Astrocyte of the cerebellum (primary cell): ENCODE results near the gene SMG6.

Source experiments
- DNase-seq: peaks from one replicate; pipeline ENCODE4 v3.0.0-alpha.2; 2011; ENCODE audit warnings: low read depth
- H3K4me3 ChIP-seq: 2 replicates; pipeline ENCODE4 v1.5.1; 2011; ENCODE audit warnings: mild to moderate bottlenecking, low read depth, low read length, moderate library complexity
- in situ Hi-C: cut with HindIII; loops from 2 replicates; pipeline ENCODE4 v1.10.0; 2017; ENCODE audit warnings: low sequenced_read_pairs
- TF ChIP-seq, protein P1 (sequence below): IDR thresholded peaks from 2 replicates; pipeline ENCODE4 v1.5.1; 2012; ENCODE audit warnings: low read length, low read depth, moderate library complexity, mild to moderate bottlenecking; ENCODE audit errors: missing control alignments

SMG6 gene

DNA sequence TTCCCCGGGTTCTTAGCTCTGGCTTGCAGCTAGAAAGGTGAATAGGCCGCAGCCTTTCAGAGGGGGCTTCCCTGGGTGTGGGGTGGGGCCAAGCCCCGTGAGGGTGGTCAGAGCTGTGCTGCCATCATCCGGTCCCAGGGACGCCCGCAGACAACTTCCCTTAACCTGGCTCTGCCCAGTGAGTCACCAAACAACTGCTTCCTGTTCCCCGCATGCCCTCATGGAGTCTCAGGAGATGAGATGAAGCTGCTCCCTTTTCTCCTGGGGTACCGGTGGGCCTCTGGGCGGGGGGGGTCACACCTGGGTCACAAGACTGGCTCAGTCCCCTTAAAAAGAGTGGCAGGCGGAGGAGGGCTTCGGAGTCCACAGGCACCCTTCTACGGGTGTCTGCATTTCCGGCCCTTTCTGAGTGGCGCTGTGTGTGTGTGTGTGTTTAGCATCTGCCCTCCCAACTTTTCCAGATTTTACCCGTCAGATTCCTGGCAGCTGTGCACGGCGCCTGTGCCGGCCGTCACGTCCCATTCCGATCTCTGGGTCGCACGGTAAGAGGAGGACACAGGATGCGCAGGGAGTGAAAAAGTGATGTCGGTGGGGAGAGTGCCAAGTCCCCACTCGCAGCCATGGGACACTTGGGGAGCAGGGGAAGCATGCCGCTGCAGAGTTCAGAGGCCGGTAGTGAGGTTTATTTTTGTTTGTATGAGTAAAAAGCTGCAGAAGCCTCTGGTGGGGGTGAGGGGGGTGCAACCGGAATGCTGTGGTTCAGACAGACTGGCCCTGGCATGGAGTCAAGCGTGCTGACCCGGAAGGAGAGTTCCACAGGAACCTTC is 231.9 kb downstream of the SMG6 start:
- H3K4me3 ChIP-seq: no peak overlapping the region
- TF ChIP-seq, protein P1, sequence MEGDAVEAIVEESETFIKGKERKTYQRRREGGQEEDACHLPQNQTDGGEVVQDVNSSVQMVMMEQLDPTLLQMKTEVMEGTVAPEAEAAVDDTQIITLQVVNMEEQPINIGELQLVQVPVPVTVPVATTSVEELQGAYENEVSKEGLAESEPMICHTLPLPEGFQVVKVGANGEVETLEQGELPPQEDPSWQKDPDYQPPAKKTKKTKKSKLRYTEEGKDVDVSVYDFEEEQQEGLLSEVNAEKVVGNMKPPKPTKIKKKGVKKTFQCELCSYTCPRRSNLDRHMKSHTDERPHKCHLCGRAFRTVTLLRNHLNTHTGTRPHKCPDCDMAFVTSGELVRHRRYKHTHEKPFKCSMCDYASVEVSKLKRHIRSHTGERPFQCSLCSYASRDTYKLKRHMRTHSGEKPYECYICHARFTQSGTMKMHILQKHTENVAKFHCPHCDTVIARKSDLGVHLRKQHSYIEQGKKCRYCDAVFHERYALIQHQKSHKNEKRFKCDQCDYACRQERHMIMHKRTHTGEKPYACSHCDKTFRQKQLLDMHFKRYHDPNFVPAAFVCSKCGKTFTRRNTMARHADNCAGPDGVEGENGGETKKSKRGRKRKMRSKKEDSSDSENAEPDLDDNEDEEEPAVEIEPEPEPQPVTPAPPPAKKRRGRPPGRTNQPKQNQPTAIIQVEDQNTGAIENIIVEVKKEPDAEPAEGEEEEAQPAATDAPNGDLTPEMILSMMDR: no peak
- no peak for DNase-seq
- in situ Hi-C loops: no loop called here

DNA sequence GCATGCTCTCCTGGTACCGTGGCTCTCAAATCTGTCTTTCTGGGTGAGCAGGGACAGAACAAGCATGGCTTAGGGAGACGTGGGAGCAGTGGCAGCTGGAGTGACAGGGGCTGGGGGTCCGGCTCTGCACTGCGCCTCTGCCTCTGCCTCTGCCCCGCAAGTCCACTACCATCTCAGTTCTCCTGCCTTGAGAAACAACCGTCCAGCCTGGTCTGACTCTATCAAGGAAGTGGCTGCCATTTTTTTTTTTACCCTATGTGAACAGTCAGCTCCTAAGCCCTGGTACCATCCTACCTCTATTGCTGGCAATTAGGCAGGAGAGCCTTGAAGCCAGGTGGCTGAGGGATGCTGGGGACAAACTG is 232.6 kb downstream of the SMG6 start:
- in situ Hi-C loops: no loop called here
- TF ChIP-seq, protein P1: no peak
- no peak overlapping the region for H3K4me3 ChIP-seq
- DNase-seq: no peak

DNA sequence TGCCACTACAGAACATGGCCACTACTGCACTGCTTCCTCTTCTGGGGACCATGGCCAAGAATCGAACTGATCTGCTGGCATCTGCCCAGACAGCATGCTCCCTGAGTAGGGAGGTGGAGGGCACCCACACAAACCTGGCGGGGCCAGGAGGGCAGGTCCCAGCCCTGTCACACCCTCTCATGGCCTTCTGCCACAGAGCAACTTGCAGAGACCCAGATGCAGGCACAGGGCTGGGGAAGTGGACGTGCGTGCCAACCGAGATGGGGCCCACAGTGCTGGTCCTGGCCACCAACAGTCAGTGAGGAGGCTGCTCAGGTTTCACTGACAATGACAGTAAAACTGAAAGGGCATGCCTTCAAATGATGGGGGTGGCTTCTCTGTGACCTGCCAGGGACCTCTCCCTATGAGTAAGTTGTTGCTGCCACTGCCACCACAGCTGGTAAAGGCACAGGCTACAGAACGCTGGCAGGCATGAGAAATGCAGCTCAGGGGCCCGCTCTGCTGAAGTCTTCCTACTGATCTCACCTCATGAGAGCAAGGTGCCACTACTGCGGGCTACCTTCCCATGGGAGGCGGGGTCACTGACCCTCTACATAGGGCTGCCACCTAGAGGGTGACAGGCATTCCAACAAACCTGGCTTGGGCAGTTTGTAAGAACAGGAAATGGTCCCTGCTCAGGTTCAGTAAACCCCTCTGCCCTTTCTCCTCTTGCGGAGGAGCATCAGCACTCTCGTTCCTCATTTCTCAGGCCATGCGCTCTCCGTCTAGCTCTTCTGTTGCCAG is 233.2 kb downstream of the SMG6 start:
- in situ Hi-C loops: no loop called here
- TF ChIP-seq, protein P1: no peak
- no peak for DNase-seq
- H3K4me3 ChIP-seq: no peak overlapping the region

DNA sequence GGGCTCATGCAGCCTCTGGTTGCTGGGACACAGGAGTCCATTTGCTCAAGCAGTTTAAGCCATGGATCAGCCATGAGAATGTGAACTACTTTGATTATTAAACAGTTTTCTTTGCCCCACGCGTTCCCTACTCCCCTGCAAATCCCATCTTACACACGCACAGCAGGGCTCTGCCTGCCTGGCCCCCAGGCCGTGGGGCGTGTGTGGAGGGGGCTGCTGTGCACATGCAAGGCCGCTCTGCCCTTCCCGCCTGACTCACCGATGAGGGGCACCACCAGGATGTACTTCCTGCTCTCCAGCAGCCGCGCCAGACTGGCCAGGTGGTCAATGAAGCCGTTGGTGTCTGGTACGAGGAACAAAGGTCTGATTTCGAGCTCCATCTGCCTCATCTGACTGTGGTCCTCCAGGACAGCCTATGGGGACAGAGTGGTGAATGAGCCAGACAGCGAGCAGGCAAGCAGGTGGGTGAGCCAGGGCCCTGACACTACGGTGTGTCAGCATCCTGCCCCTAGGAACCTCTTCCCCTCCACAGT is 235.0 kb downstream of the SMG6 start:
- in situ Hi-C loops: loop anchor here (10.0 kb wide), 1 partner anchor 106 kb away; no protein-coding TSS in a partner anchor
- TF ChIP-seq, protein P1: no peak
- no peak for DNase-seq
- H3K4me3 ChIP-seq: no peak overlapping the region

DNA sequence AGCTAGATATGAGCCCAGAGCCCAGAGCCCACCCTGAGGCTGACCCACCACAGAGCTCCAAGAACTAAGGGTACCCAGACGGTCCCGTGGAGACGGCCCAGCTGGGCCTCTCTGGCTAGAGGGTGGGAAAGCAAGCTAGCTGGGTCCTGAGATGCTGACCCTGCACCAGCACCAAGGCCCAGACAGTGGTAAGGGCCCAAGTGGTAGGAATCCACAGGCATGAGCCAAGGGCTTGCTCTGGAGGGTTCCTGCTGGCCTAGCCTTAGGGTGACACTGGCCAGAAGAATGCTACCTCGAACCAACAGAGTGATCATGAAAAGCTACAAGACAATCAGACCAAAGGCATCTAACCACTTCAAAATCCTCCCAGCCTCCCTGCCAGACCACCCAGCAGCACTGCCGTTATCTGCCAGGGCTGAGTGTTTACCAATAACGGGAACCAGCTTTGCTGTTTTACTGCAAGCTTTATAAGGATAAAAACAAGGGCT is 235.5 kb downstream of the SMG6 start:
- TF ChIP-seq, protein P1: peak; percentile 47
- no peak overlapping the region for H3K4me3 ChIP-seq
- in situ Hi-C loops: loop anchor here (10.0 kb wide), 1 partner anchor 107 kb away; no protein-coding TSS in a partner anchor
- DNase-seq: peak; percentile 93

DNA sequence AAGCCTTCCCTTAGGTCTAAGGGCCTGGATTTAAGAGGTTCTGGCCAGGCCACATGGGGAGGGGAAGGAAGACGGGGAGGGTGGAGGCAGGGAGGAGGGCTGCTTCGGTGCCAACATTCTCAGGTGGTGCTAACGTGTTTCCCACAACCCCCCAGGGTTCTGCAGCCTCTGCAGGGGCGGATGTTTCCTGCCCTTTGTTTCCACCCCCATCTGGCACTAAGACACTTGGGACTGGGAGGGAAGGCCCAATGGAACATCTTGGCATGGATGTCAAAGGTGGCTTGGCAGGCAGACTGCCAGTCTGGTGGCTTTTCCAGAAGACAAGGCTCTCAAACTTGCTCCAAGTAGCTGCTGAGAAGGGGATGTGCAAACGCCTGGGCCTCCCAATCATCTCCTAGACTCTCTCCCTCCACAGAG is 236.0 kb downstream of the SMG6 start:
- in situ Hi-C loops: loop anchor here (10.0 kb wide), 1 partner anchor 107 kb away; no protein-coding TSS in a partner anchor
- no peak overlapping the region for H3K4me3 ChIP-seq
- DNase-seq: peak; percentile 85
- TF ChIP-seq, protein P1: no peak
